Measurements from ENCODE around the gene ASIC1. TPM values are rescaled to one million over a fixed set of nuclear protein-coding genes. Genes with fewer than 3 reads are reported as not detected.

ASIC1 gene
- total and polyA plus RNA-seq, 2 of the 13 experiments (the other 11 are each of a cell fraction or from before 2014, with no cell fraction given), result 0.44 to 1.5 TPM

- TF ChIP-seq ZNF44 (CRISPR knock-in tag; IDR thresholded peaks at IDR 0.05) (0 out of 2 replicates have a peak, but pooled peaks have one; percentile 21), ZNF431 (CRISPR knock-in tag; IDR thresholded peaks at IDR 0.05; ENCODE audit: borderline replicate concordance, low read depth) (peak; percentile 83; the same call in 1 of the 2 replicates), ZNF703 (CRISPR knock-in tag; IDR thresholded peaks at IDR 0.05; ENCODE audit: borderline replicate concordance) (no peak), ZNF740 (CRISPR knock-in tag; IDR thresholded peaks at IDR 0.05) (no peak), AGO1 (IDR thresholded peaks at IDR 0.05; ENCODE audit: low read depth, low read length, poor library complexity, severe bottlenecking) (peak; percentile 78), POLR2A (IDR thresholded peaks at IDR 0.05; ENCODE audit: insufficient read depth in 1 of 2, low read depth in 2 of 2, low read length in 2 of 2) (peak in 1 of 2 experiments; percentile 97; a peak in 2 of 4 replicates), HMGA1 (CRISPR knock-in tag; conservative IDR thresholded peaks at IDR 0.05) (no peak), MED13 (CRISPR knock-in tag; IDR thresholded peaks at IDR 0.05) (no peak; the same call in 1 of the 2 replicates), MED8 (CRISPR knock-in tag; IDR thresholded peaks at IDR 0.05; ENCODE audit: insufficient replicate concordance) (no peak), ZNF570 (CRISPR knock-in tag; IDR thresholded peaks at IDR 0.05; ENCODE audit: borderline replicate concordance) (no peak), ZNF580 (CRISPR knock-in tag; IDR thresholded peaks at IDR 0.05; ENCODE audit: borderline replicate concordance, low read depth) (no peak; the same call in 1 of the 2 replicates), ZNF589 (CRISPR knock-in tag; conservative IDR thresholded peaks at IDR 0.05) (no peak), ZNF598 (CRISPR knock-in tag; IDR thresholded peaks at IDR 0.05; ENCODE audit: borderline replicate concordance) (peak; percentile 87; the same call in 1 of the 2 replicates), RORA (CRISPR knock-in tag; IDR thresholded peaks at IDR 0.05) (no peak), PHF20 (CRISPR knock-in tag; IDR thresholded peaks at IDR 0.05) (peak; percentile 83), CSRNP2 (CRISPR knock-in tag; conservative IDR thresholded peaks at IDR 0.05; ENCODE audit: low read depth) (no peak), ZNF468 (CRISPR knock-in tag; IDR thresholded peaks at IDR 0.05) (peak; percentile 53; the same call in 1 of the 2 replicates)
- TF ChIP-seq, protein P1, sequence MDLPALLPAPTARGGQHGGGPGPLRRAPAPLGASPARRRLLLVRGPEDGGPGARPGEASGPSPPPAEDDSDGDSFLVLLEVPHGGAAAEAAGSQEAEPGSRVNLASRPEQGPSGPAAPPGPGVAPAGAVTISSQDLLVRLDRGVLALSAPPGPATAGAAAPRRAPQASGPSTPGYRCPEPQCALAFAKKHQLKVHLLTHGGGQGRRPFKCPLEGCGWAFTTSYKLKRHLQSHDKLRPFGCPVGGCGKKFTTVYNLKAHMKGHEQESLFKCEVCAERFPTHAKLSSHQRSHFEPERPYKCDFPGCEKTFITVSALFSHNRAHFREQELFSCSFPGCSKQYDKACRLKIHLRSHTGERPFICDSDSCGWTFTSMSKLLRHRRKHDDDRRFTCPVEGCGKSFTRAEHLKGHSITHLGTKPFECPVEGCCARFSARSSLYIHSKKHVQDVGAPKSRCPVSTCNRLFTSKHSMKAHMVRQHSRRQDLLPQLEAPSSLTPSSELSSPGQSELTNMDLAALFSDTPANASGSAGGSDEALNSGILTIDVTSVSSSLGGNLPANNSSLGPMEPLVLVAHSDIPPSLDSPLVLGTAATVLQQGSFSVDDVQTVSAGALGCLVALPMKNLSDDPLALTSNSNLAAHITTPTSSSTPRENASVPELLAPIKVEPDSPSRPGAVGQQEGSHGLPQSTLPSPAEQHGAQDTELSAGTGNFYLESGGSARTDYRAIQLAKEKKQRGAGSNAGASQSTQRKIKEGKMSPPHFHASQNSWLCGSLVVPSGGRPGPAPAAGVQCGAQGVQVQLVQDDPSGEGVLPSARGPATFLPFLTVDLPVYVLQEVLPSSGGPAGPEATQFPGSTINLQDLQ (CRISPR knock-in tag; IDR thresholded peaks at IDR 0.05), result peak; percentile 43; the same call in 1 of the 2 replicates
- TF ChIP-seq, protein P2, sequence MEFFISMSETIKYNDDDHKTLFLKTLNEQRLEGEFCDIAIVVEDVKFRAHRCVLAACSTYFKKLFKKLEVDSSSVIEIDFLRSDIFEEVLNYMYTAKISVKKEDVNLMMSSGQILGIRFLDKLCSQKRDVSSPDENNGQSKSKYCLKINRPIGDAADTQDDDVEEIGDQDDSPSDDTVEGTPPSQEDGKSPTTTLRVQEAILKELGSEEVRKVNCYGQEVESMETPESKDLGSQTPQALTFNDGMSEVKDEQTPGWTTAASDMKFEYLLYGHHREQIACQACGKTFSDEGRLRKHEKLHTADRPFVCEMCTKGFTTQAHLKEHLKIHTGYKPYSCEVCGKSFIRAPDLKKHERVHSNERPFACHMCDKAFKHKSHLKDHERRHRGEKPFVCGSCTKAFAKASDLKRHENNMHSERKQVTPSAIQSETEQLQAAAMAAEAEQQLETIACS (CRISPR knock-in tag; IDR thresholded peaks at IDR 0.05), result no peak
- TF ChIP-seq, protein P3, sequence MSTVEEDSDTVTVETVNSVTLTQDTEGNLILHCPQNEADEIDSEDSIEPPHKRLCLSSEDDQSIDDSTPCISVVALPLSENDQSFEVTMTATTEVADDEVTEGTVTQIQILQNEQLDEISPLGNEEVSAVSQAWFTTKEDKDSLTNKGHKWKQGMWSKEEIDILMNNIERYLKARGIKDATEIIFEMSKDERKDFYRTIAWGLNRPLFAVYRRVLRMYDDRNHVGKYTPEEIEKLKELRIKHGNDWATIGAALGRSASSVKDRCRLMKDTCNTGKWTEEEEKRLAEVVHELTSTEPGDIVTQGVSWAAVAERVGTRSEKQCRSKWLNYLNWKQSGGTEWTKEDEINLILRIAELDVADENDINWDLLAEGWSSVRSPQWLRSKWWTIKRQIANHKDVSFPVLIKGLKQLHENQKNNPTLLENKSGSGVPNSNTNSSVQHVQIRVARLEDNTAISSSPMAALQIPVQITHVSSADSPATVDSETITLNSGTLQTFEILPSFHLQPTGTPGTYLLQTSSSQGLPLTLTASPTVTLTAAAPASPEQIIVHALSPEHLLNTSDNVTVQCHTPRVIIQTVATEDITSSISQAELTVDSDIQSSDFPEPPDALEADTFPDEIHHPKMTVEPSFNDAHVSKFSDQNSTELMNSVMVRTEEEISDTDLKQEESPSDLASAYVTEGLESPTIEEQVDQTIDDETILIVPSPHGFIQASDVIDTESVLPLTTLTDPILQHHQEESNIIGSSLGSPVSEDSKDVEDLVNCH (CRISPR knock-in tag; IDR thresholded peaks at IDR 0.05), result no peak
Measured at GRCh38 chr12:50111693-50112455, 54.5 kb downstream of the ASIC1 start, which contains the start of gene COX14 (continued).

Data from HepG2 (cell line).